PC-3 (cell line): Measurements from ENCODE around the gene ZNF160.

Experiments
- CTCF ChIP-seq: fragments of 300-600 bp; sonication (generic); conservative IDR thresholded peaks from 2 replicates; pipeline ENCODE4 v1.5.1; 2017; ENCODE audit warnings: antibody characterized with exemption, low read depth, mild to moderate bottlenecking, low read length
- EZH2 ChIP-seq: fragments of 300-600 bp; sonication (generic); IDR thresholded peaks from one replicate; pipeline ENCODE4 v1.6.1; 2017; ENCODE audit warnings: antibody characterized with exemption, mild to moderate bottlenecking, low read length; ENCODE audit not compliant: unreplicated experiment
- EZH2phosphoT487 ChIP-seq: fragments of 300-600 bp; sonication (generic); IDR thresholded peaks from 2 replicates; pipeline ENCODE4 v1.6.1; 2018; ENCODE audit warnings: mild to moderate bottlenecking, antibody characterized with exemption, low read length, borderline replicate concordance

- TF ChIP-seq EZH2phosphoT487 (no peak), EZH2 (no peak), CTCF (no peak)
Observed at GRCh38 chr19:53103234-53104203, at the start of gene ZNF160.
